KOPT-K1 (cell line): ENCODE measurements around the gene RLBP1.
"Not testable (repeated sequence)": the region's sequence is repeated elsewhere in the genome, so short reads cannot be mapped to it uniquely, and the experiment has no call there.

Experiments
- H3K27ac ChIP-seq: fragments of 200-600 bp; sonication (generic); 2 replicates; pipeline ENCODE4 v1.5.1; 2016; ENCODE audit warnings: antibody characterized with exemption, mild to moderate bottlenecking, low read depth, low read length; ENCODE audit not compliant: poor library complexity, severe bottlenecking
- H3K36me3 ChIP-seq: fragments of 200-600 bp; sonication (generic); 2 replicates; pipeline ENCODE4 v1.5.1; 2017; ENCODE audit warnings: antibody characterized with exemption, mild to moderate bottlenecking, low read length, moderate library complexity; ENCODE audit not compliant: insufficient read depth
- H3K9me3 ChIP-seq: fragments of 200-600 bp; sonication (generic); 2 replicates; pipeline ENCODE4 v1.5.1; 2017; ENCODE audit warnings: antibody characterized with exemption, low read length, mild to moderate bottlenecking; ENCODE audit not compliant: insufficient read depth, poor library complexity, severe bottlenecking

RLBP1 gene

DNA sequence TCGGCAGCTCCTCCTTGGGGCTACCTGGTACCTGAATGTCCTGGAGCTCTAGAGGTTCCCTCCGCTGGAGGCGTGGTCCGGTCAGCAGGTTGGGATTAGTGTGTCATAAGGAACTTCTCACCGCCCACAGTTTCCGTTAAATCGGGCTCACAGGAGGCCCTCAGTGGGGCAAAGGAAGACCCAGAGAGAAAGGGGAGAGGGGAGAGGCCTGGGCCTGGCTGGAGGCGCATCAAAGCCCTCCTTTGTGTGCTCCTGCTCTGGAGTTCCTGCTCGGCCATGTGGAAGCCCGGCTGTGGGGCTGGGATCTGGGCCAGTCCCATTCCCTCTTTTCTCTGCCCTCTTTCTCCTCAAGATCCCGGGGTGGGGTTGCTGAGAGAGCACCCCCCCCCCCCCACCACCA lies at the start of gene RLBP1:
TSS of gene RLBP1 (minus strand) at position 37 of the 400 bp plus-strand sequence. CDS start 2,604 bp downstream, outside the sequence.
- H3K36me3 ChIP-seq: no peaks in the 10 kb centered on the region
- no peaks in the 10 kb centered on the region for H3K9me3 ChIP-seq
- no peak within 1 kb of the TSS for H3K27ac ChIP-seq

DNA sequence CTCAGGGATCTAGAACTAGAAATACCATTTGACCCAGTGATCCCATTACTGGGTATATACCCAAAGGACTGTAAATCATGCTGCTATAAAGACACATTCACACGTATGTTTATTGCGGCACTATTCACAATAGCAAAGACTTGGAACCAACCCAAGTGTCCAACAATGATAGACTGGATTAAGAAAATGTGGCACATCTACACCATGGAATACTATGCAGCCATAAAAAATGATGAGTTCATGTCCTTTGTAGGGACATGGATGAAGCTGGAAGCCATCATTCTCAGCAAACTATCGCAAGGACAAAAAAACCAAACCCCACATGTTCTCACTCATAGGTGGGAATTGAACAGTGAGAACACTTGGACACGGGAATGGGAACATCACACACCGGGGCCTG lies 28.8 kb upstream of the RLBP1 start:
- not testable (repeated sequence) for H3K9me3 ChIP-seq, H3K27ac ChIP-seq
- peaks cover 95% of the 10 kb centered on the region for H3K36me3 ChIP-seq

DNA sequence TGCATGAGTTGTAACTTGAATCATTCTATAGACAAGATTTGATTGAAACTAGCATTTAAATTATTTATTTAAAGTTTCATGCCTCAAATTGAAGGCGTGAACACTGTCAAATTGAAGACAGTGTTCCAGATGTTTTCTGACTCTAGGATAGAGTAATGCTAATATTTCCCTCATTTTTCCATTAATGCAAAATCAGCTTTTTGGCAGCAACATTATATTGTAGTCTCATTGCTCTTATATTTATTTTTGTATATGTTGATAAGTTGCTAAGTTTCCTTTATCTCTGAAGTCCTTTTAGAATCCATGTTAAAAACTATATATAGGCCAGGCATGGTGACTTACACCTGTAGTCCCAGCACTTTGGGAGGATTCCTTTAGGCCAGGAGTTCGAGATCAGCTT lies 27.2 kb upstream of the RLBP1 start:
- Histone ChIP-seq H3K36me3 (peaks cover 80% of the 10 kb centered on the region), H3K9me3 (no peaks in the 10 kb centered on the region), H3K27ac (no peak overlapping the region)

DNA sequence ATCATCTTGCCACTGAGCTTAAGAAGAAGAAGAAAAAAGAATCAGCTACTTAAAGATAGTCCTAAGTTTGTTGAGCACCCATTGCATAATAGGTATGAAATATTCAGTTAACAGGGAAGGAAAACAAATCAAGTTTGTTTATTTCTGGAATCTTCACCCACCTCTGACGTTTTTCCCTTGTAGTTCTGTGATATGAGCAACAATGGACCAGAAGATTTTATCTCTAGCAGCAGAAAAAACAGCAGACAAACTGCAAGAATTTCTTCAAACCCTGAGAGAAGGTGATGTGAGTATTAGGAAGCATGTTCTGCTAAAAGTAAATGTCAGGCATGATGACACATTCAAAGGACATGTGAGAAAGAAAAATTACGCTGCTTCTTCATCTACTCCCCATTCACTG lies 26.1 kb upstream of the RLBP1 start:
- H3K9me3 ChIP-seq: no peaks in the 10 kb centered on the region
- H3K27ac ChIP-seq: no peak overlapping the region
- H3K36me3 ChIP-seq: peaks cover 69% of the 10 kb centered on the region

DNA sequence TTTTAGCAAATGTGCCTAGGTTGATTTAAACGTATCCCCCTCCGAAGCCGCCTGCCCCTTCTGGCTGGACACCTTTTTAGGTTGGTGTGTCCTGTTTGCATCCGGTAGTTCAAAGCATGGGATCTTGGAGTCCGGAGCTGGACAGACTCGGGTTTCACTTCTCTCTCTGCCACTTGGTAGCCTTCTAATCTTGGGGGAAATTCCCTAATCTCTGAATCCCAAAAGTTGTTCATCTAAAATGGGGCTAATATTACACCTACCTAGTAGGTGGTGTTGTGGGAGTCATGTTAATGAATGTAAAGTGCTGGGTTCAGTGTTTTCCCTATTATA lies 23.2 kb upstream of the RLBP1 start:
- peak overlapping the region; percentile 87 for H3K27ac ChIP-seq

DNA sequence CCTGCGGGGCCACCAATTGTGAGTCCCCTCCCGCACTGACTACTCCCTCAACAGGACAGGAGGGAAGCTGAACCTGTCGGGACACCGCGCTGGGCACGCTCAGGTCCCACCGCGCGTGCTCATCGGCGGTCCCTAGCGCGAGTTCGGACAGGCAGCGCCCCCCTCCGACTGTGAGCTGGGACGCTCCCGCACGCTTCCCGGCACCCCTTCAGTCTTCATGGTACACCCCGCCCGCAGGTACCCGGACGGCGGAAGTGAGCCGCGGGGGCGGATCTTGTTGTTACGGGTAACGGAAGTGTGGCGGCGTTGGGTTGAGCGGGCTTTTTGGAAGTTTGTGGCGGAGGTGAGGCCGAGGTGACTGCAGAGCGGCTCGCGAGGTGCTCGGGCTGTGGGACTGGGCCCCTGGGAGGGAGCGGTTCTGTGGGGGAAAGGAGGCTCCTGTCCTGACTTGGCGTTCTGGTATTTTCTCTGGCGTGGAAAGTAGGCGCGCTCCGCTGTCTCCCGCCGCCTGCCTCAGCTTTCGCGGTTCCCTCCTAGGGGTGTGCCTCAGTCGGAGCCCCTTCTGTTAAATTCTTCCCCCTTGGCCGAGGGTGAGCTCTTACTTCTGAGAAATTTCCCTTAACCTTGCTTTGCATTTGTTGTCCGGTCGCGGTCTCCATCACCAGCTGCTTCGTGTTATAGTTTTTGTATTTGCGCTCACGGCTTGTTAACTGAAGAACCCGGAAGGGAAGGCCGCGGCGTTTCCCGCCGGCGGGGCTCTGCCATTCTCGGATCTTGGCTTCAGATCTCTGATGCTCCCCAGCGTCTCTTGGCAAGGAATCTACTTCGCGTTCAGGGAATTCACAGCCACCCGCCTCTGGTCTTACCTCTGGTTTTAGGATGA lies 22.6 kb upstream of the RLBP1 start, which contains the start of gene FANCI:
TSS of gene FANCI (plus strand) at position 289 of the 883 bp plus-strand sequence. CDS start 3,669 bp downstream, outside the sequence.
- Histone ChIP-seq H3K36me3 (peaks cover 36% of the 10 kb centered on the region), H3K9me3 (no peaks in the 10 kb centered on the region), H3K27ac (peak within 1 kb of the TSS; percentile 87)

More for the DNA sequence above, 23.2 kb upstream of the RLBP1 start:
- H3K36me3 ChIP-seq: peaks cover 42% of the 10 kb centered on the region
- H3K9me3 ChIP-seq: no peaks in the 10 kb centered on the region

DNA sequence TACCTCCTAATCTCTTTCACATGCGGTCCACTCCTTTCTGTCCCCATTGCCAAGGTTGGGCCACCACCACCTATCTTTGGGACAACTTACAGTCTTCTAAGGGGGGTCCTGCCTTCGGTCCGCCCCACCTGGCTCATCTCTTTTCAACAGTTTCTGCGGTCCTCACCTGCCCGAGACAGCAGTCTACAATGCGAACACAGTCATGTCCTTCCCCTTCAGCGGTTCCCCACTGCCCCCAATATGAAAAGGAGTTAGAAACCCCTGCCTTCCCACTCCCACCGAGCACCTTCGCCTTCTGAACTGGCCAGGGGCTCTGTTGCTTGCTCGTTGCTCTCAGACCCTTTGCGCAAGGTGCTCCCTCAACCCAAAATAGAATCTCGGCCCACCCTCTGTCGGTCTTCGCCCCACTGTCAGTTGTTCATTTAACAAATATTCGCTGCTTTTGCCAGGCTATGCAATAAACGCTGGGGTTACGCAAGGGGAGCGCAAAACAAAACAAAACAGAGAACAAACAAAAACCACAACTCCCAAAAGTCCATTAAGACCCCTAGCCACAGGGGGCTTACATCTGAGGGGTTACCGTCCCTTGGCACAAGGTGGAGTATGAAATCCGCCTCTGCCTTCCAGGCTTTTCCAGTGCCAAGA lies 21.8 kb upstream of the RLBP1 start:
- Histone ChIP-seq H3K36me3 (peaks cover 29% of the 10 kb centered on the region), H3K9me3 (no peaks in the 10 kb centered on the region), H3K27ac (peak overlapping the region; percentile 87)

DNA sequence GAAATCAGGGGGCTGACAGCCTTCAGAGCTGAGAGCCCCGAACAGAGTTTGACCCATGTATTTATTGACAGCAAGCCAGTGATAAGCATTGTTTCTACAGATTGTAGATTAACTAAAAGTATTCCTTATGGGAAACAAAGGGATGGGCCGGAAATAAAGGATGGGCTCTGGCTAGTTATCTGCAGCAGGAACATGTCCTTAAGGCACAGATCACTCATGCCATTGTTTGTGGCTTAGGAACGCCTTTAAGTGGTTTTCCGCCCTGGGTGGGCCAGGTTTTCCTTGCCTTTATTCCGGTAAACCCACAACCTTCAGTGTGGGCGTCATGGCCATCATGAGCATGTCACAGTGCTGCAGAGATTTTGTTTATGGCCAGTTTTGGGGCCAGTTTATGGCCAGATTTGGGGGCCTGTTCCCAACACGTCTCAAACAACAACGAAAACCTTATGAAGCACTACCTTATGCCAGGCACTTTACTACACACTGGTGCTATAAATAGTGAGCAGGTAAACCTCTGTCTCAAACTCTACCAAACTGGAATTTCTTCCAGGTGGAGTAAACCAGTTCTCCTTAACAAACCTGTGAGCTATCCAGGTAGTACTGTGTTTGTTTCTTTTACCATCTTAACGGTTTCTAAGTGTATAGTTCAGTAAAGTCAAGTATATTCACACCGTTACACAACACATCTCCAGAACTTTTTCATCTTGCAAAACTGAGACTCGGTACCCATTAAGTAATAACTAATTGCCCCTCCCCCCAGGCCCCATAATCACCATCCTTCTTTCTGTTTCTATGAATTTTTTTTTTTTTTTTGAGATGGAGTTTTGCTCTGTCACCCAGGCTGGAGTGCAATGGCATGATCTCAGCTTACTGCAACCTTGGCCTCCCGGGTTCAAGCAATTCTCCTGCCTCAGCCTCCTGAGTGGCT lies 18.8 kb upstream of the RLBP1 start:
- H3K36me3 ChIP-seq, H3K27ac ChIP-seq, H3K9me3 ChIP-seq: not testable (repeated sequence)

DNA sequence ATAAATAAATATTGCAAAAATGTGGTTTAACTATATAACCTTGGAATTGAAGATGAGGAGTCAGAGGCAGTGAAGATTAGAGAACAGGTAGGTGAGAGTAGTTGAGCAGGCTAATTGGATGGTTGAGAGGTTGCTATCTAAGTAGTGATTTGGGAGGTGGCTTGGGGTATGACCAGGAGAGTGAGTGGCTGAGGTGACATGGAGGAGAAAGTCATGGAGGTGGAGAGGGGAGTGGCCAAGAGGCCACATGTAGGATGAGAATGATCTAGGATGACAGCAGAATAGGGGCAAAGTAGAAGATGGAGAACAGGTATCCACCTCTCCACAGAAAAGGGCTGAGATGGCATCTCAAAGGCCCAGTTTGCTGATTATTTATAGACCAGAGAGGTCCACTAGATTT lies 10.5 kb upstream of the RLBP1 start:
- H3K36me3 ChIP-seq: no peaks in the 10 kb centered on the region
- H3K27ac ChIP-seq: no peak overlapping the region
- H3K9me3 ChIP-seq: no peaks in the 10 kb centered on the region

DNA sequence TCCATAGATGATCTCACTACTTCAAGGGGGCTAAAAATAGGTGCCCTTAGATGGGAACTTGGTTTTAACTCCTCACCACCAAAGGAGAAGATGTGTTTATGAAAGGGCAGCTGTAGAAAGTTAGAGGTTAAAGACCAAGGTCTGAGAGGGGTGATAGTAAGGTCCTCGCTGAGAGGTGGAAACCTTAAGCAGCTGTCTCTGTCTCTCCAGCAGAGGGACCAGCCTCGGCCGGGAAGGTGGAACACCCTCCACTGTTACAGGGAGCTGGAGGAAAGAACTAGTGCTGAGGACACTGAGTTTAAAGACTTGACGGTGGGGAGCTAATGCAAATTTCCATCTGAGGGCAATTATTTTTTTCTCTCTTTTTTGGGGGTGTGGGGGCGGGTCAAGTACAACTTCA lies 8.9 kb upstream of the RLBP1 start:
- Histone ChIP-seq H3K9me3 (no peaks in the 10 kb centered on the region), H3K36me3 (no peaks in the 10 kb centered on the region), H3K27ac (no peak overlapping the region)

DNA sequence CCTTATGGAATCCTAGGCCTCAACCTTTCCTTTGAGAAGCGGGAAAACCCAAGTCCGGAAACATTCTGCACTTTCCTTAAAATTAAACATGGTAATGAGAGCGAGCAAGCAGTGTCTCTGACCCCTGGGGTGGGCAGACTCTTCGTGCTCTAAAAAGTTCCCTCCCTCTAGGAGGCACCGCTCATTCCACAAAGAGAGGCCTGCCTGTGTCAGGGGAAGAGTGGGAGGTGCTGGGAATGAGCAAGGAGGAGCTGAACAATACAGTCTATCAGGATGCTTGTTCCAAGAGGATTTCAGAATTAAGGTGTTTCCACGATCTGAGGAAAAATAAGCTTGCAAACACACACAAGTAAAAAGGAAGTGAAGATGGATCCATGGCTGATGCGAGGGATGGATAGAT lies 6.0 kb upstream of the RLBP1 start:
- Histone ChIP-seq H3K27ac (no peak overlapping the region), H3K36me3 (no peaks in the 10 kb centered on the region), H3K9me3 (no peaks in the 10 kb centered on the region)

DNA sequence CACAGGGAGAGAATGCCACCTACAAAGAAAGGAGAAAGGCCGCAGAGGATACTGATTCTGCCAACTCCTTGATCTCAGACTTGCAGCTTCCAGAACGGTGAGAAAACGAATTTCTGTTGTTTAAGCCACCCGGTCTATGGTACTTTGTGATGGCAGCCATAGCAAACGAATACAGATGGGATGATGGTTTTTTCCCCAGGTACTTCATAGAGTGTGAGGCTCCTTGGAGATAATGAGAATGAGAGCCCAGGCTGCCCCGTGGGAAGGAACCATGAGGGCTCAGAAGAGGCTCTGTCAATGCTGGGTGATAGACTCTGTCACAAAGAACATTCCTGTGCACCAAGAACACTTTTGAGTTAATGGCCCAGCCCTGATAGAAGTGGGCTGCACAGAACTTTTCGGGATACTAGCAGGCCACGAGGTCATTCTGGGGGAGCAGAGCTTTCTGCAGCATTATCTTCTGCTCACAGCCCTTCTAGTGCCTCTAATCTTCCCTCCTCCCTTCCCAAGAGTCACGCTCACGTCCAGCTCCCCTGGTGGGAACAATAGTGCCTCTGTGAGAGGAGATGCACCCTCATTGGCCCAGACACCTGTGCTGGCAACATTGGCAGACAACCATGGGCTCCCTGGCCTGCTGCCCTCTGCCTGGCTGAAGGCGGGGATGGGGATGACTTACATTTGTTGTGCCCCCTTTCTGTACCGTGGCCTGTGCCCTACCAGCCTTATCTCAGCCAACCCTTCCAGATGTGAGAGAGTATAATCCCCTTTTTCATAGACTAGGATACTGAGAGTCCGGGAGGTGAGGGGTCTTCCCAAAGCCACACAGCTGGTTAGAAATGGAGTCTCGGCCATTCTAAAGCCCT lies 5.2 kb upstream of the RLBP1 start:
- Histone ChIP-seq H3K36me3 (no peaks in the 10 kb centered on the region), H3K27ac (no peak overlapping the region), H3K9me3 (no peaks in the 10 kb centered on the region)

DNA sequence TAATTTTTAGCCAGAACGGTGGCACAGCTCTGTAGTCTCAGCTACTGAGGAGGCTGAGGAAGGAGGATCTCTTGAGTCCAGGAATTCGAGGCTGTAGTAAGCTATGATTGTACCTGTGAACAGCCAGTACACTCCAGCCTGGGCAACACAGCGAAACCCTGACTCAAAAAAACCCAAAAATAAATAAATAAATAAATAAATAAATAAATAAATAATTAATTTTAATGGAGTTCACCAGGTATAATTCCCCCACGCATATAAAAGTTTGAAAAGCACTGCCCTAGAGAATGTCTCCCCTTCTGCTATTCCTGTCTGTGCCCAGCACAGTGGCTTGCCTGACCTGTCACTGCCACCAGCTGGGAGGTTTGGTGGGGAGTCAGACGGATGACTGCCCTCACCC lies 4.2 kb upstream of the RLBP1 start:
- Histone ChIP-seq H3K36me3 (no peaks in the 10 kb centered on the region), H3K9me3 (no peaks in the 10 kb centered on the region)

DNA sequence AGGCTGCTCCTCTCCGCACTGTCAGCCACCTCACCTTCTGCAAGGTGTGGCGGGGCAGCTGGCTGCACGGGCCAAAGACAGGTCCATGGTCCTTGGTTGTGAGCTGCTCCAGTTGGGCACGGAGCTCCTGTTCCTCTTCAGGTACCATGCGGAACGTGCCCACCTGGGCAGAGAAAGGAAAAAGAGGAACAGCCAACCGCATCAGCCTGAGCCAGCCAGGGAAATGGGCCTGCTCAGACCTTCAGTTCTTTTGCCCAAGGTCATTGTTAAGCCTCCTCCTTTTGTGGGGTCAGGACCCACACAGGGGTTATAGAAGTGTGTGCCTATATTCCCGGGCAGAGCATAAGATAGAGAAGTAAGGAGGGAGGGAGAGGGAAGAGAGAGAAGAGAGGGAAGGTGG lies 2.8 kb downstream of the RLBP1 start:
- Histone ChIP-seq H3K9me3 (no peaks in the 10 kb centered on the region), H3K27ac (no peak overlapping the region)

More for the DNA sequence above, 4.2 kb upstream of the RLBP1 start:
- no peak overlapping the region for H3K27ac ChIP-seq

More for the DNA sequence above, 2.8 kb downstream of the RLBP1 start:
- no peaks in the 10 kb centered on the region for H3K36me3 ChIP-seq
